Neural cell (in vitro differentiated cells): ENCODE data around the gene SERPINB6. TPM values are rescaled to one million over a fixed set of nuclear protein-coding genes. Genes with fewer than 3 reads are reported as not detected.

ENCODE experiments used
- H2AFZ ChIP-seq: fragments of 200-600, 300-800 bp; sonication (generic), shearing (Covaris generic); 2 replicates; pipeline ENCODE4 v1.6.0; 2014; ENCODE audit warnings: low read depth, mild to moderate bottlenecking, antibody characterized with exemption, low read length, moderate library complexity
- H3F3A ChIP-seq: fragments of 200-600 bp; shearing (Covaris generic); 2 replicates; pipeline ENCODE4 v1.6.1; 2016; ENCODE audit warnings: mild to moderate bottlenecking, moderate library complexity, mixed read lengths, antibody characterized with exemption, low read length; ENCODE audit not compliant: insufficient read depth, poor library complexity, severe bottlenecking
- H3K27ac ChIP-seq: fragments of 200-600, 300-800 bp; sonication (generic), shearing (Covaris generic); 2 replicates; pipeline ENCODE4 v1.5.1; 2014; ENCODE audit warnings: mild to moderate bottlenecking, low read length, moderate library complexity
- H3K27me3 ChIP-seq: fragments of 300-800, 200-600 bp; sonication (generic), shearing (Covaris generic); 2 replicates; pipeline ENCODE4 v1.6.0; 2014; ENCODE audit warnings: mild to moderate bottlenecking, low read depth, low read length, moderate library complexity; ENCODE audit not compliant: insufficient read depth
- H3K36me3 ChIP-seq: fragments of 300-800, 200-600 bp; sonication (generic), shearing (Covaris generic); 2 replicates; pipeline ENCODE4 v1.5.1; 2014; ENCODE audit warnings: mild to moderate bottlenecking, antibody characterized with exemption, low read length, moderate library complexity; ENCODE audit not compliant: insufficient read depth
- H3K4me2 ChIP-seq: fragments of 300-800, 200-600 bp; sonication (generic), shearing (Covaris generic); 2 replicates; pipeline ENCODE4 v1.6.0; 2014; ENCODE audit warnings: mild to moderate bottlenecking, low read length
- H3K4me3 ChIP-seq: fragments of 300-800, 200-600 bp; sonication (generic), shearing (Covaris generic); 2 replicates; pipeline ENCODE4 v1.5.1; 2014; ENCODE audit warnings: mild to moderate bottlenecking, low read length, moderate library complexity
- H3K79me2 ChIP-seq: fragments of 200-600 bp; shearing (Covaris generic); replicated peaks from 2 replicates; pipeline ENCODE4 v1.6.0; 2014; ENCODE audit warnings: mild to moderate bottlenecking, low read length, moderate library complexity; ENCODE audit not compliant: insufficient read depth
- H3K9ac ChIP-seq: fragments of 300-800, 200-600 bp; sonication (generic), shearing (Covaris generic); 2 replicates; pipeline ENCODE4 v1.6.1; 2016; ENCODE audit warnings: mild to moderate bottlenecking, low read length, mixed read lengths
- H3K9me2 ChIP-seq: fragments of 200-600 bp; shearing (Covaris generic); 2 replicates; pipeline ENCODE4 v1.6.1; 2016; ENCODE audit warnings: mild to moderate bottlenecking, low read length, mixed read lengths; ENCODE audit not compliant: insufficient read depth
- H3K9me3 ChIP-seq: fragments of 200-600, 300-800 bp; sonication (generic), shearing (Covaris generic); 2 replicates; pipeline ENCODE4 v1.6.1; 2016; ENCODE audit warnings: mild to moderate bottlenecking, mixed run types, low read length, moderate library complexity, mixed read lengths
- H4K20me1 ChIP-seq: fragments of 200-600 bp; shearing (Covaris generic); 2 replicates; pipeline ENCODE4 v1.6.1; 2016; ENCODE audit warnings: mild to moderate bottlenecking, mixed run types; ENCODE audit not compliant: insufficient read depth
- CTCF ChIP-seq: fragments of 450-650 bp; IDR thresholded peaks from 2 replicates; pipeline ENCODE4 v1.5.1; 2014; ENCODE audit warnings: antibody characterized with exemption, mild to moderate bottlenecking, moderate library complexity; ENCODE audit not compliant: poor library complexity, severe bottlenecking
- EP300 ChIP-seq: fragments of 450-650 bp; conservative IDR thresholded peaks from 2 replicates; pipeline ENCODE4 v1.6.1; 2014; ENCODE audit warnings: antibody characterized with exemption, mild to moderate bottlenecking, moderate library complexity; ENCODE audit not compliant: poor library complexity, severe bottlenecking
- EZH2 ChIP-seq: fragments of 200-600, 300-800 bp; shearing (Covaris generic), sonication (generic); IDR thresholded peaks from 2 replicates; pipeline ENCODE4 v1.6.1; 2014; ENCODE audit warnings: antibody characterized with exemption, low read length, borderline replicate concordance, mild to moderate bottlenecking; ENCODE audit not compliant: insufficient read depth, poor library complexity, severe bottlenecking
- MXI1 ChIP-seq: fragments of 450-650 bp; conservative IDR thresholded peaks from 2 replicates; pipeline ENCODE4 v1.6.1; 2014; ENCODE audit warnings: antibody characterized with exemption, mild to moderate bottlenecking; ENCODE audit not compliant: poor library complexity, severe bottlenecking
- POLR2AphosphoS5 ChIP-seq: IDR thresholded peaks from 2 replicates; pipeline ENCODE4 v1.6.1; 2012
- RAD21 ChIP-seq: fragments of 450-650 bp; conservative IDR thresholded peaks from 2 replicates; pipeline ENCODE4 v1.6.1; 2014; ENCODE audit warnings: antibody characterized with exemption, mild to moderate bottlenecking, moderate library complexity
- REST ChIP-seq: IDR thresholded peaks from 2 replicates; pipeline ENCODE4 v1.6.1; 2012; ENCODE audit warnings: borderline replicate concordance
- SMC3 ChIP-seq: fragments of 450-650 bp; conservative IDR thresholded peaks from 2 replicates; pipeline ENCODE4 v1.6.1; 2014; ENCODE audit warnings: antibody characterized with exemption, mild to moderate bottlenecking, moderate library complexity; ENCODE audit not compliant: poor library complexity
- TAF1 ChIP-seq: IDR thresholded peaks from 2 replicates; pipeline ENCODE4 v1.6.1; 2012; ENCODE audit warnings: low read depth
- polyA plus RNA-seq: library from polyadenylated mRNA; depleted of rRNA; stranded (reverse); fragments of >200 nt; gene quantifications from 2 replicates; pipeline ENCODE4 v1.2.3, GENCODE V29; 2014

Gene SERPINB6
- polyA plus RNA-seq, 1 donor from 2014 or later, result 2.3 TPM

- no peaks in the 10 kb centered on the region for H4K20me1 ChIP-seq
- H3K9me3 ChIP-seq, result no peaks in the 10 kb centered on the region
- no peak overlapping the region for H3K4me2 ChIP-seq
- H3K79me2 ChIP-seq, result no peaks in the 10 kb centered on the region
- no peaks in the 10 kb centered on the region for H3F3A ChIP-seq
- TF ChIP-seq MXI1 (no peak), REST (no peak), POLR2AphosphoS5 (no peak), EZH2 (no peak), RAD21 (no peak), CTCF (no peak), TAF1 (no peak), SMC3 (no peak)
- H3K27me3 ChIP-seq, result no peaks in the 10 kb centered on the region
- H3K9ac ChIP-seq, result no peak overlapping the region
- H2AFZ ChIP-seq, result no peak overlapping the region
- no peaks in the 10 kb centered on the region for H3K9me2 ChIP-seq
- no peak overlapping the region for H3K27ac ChIP-seq
- H3K4me3 ChIP-seq, result no peak overlapping the region
- no peaks in the 10 kb centered on the region for H3K36me3 ChIP-seq
Observed at GRCh38 chr6:2951728-2952127, 19.6 kb downstream of the SERPINB6 start.

- no peak overlapping the region for H3K4me3 ChIP-seq
- H3K36me3 ChIP-seq, result no peaks in the 10 kb centered on the region
- no peaks in the 10 kb centered on the region for H4K20me1 ChIP-seq
- H3K9me3 ChIP-seq, result no peaks in the 10 kb centered on the region
- no peaks in the 10 kb centered on the region for H3F3A ChIP-seq
- TF ChIP-seq SMC3 (no peak), EP300 (no peak), POLR2AphosphoS5 (no peak), CTCF (no peak), TAF1 (no peak), EZH2 (no peak), REST (no peak), RAD21 (no peak), MXI1 (no peak)
- no peaks in the 10 kb centered on the region for H3K9me2 ChIP-seq
- H3K27me3 ChIP-seq, result no peaks in the 10 kb centered on the region
- H3K4me2 ChIP-seq, result no peak overlapping the region
- no peak overlapping the region for H3K9ac ChIP-seq
- H2AFZ ChIP-seq, result no peak overlapping the region
- H3K79me2 ChIP-seq, result no peaks in the 10 kb centered on the region
- H3K27ac ChIP-seq, result no peak overlapping the region
Observed at GRCh38 chr6:2950713-2951112, 20.7 kb downstream of the SERPINB6 start.
